GM21381 (cell line): ENCODE data around the gene MFAP5.
"Not testable (repeated sequence)": the region's sequence is repeated elsewhere in the genome, so short reads cannot be mapped to it uniquely, and the experiment has no call there.

ENCODE experiments used
- ATAC-seq: cut with Tn5 transposase; IDR thresholded peaks from one replicate; pipeline ENCODE4 v1.9.1; 2021; ENCODE audit warnings: mild to moderate bottlenecking, moderate library complexity; ENCODE audit not compliant: unreplicated experiment

The MFAP5 gene

DNA sequence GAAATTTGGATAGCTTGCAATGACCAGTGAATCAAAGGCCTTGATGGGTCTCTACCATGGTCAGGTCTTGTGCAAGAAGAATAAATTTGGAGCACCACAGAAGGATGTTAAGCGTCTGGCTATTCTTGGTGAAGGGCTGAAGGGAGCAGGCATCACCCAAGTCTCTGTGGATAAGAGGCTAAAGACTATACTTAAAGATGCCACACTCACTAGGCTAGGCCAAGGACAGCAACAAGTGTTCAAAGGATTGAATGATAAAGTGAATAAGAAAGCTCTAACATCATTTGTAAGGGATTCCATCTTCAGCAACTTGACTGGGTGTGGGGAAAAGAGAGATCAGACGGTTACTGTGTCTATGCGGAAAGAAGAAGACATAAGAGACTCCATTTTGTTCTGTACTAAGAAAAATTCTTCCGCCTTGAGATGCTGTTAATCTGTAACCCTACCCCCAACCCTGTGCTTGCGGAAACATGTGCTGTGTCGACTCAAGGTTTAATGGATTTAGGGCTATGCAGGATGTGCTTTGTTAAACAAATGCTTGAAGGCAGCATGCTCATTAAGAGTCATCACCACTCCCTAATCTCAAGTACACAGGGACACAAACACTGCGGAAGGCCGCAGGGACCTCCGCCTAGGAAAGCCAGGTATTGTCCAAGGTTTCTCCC is 27.2 kb downstream of the MFAP5 start:
- ATAC-seq: not testable (repeated sequence)

- no peak for ATAC-seq
Measured at GRCh38 chr12:8630131-8630530, 32.5 kb downstream of the MFAP5 start.

GRCh38 chr12:8629486-8630033 is 33.1 kb downstream of the MFAP5 start:
- peak; percentile 92 for ATAC-seq

- ATAC-seq: peak; percentile 3
Measured at GRCh38 chr12:8628731-8629130, 33.9 kb downstream of the MFAP5 start.

DNA sequence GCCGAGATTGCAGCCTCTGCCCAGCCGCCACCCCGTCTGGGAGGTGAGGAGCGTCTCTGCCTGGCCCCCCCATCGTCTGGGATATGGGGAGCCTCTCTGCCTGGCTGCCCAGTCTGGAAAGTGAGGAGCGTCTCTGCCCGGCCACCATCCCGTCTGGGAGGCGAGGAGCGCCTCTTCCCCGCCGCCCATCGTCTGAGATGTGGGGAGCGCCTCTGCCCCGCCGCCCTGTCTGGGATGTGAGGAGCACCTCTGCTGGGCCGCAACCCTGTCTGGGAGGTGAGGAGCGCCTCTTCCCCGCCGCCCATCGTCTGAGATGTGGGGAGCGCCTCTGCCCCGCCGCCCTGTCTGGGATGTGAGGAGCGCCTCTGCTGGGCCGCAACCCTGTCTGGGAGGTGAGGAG is 37.9 kb downstream of the MFAP5 start:
- not testable (repeated sequence) for ATAC-seq

DNA sequence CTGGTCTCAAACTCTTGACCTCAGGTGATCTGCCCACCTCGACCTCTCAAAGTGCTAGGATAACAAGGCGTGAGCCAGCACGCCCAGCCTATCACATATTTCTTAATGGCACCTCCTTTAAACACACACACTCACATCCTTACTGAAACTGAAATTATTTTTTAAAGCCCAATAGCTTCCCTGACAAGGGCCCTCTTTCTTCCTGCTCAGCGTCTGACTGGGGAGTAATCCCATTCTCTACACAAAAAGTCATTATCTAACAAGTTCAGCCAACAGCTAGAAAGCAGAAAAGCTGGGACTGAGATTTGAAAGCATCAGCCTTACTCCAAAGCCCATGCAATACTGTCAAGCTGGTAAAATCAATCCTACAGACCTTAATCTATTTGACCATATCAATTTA is 40.0 kb downstream of the MFAP5 start:
- ATAC-seq: no peak

- no peak for ATAC-seq
Measured at GRCh38 chr12:8615206-8615605, 47.4 kb downstream of the MFAP5 start.

GRCh38 chr12:8613881-8614280 is 48.7 kb downstream of the MFAP5 start:
- not testable (repeated sequence) for ATAC-seq

GRCh38 chr12:8612629-8613028 is 50.0 kb downstream of the MFAP5 start, which contains the start of gene AICDA:
TSS of gene AICDA (minus strand) at chr12:8612859. CDS start at chr12:8612767, 92 bp downstream.
- no peak for ATAC-seq

DNA sequence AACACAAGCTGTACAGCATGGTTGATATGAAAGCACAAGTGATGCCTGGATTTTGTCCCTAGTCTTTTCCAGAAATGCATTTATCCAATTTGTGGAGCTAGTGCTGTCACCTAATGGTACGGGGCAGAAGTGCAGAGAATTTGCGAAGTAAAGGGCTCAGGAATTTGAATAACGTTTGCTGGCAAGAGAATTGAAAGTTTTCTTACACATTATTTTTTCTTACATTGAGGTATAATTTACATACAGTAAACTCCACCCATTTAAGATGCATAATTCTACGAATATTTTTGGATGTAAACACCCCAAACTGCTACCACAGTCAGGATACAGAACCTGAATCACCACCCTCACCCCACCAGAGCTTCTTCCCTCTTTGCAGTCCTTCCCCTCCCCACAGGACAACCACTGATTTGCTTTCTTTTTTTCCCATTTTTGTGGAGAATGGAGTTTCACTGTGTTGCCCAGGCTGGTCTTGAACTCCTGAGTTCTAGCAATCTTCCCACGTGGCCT is 53.5 kb downstream of the MFAP5 start:
- no peak for ATAC-seq

DNA sequence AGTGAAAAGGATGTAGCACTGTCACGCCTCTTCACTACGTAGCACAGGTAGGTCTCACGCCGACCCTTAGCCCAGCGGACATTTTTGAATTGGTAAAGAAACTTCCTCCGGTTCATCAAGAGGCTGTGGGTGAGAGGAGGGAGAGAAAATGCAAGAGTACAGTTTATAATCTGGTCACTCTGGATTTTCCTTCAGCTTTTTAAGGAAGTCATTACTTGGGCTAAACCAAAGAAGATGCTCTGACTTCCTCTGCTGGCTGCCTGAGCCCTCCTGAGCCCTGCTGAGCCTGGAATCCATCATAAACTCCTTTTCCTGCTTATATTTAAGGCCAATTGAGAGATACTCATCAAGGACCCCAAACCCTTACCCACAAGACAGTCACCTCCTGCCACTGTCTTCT is 55.7 kb downstream of the MFAP5 start:
- no peak for ATAC-seq

DNA sequence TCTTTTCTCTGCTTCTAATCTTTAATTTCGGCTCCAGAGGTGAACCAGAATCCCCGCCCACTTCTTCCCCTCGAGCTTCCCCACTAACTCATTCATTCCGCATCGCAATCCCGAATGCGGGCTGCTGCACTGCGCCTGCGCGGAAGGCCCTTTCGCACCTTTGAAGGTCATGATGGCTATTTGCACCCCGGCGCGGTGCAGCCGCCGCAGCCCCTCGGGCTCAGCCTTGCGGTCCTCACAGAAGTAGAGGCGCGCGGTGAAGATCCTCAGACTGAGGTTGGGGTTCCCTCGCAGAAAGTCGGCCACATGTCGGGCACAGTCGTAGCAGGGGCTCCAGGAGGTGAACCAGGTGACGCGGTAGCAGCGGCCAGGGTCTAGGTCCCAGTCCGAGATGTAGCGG is 57.6 kb downstream of the MFAP5 start:
- no peak for ATAC-seq

GRCh38 chr12:8603856-8604255 is 58.8 kb downstream of the MFAP5 start:
- no peak for ATAC-seq

DNA sequence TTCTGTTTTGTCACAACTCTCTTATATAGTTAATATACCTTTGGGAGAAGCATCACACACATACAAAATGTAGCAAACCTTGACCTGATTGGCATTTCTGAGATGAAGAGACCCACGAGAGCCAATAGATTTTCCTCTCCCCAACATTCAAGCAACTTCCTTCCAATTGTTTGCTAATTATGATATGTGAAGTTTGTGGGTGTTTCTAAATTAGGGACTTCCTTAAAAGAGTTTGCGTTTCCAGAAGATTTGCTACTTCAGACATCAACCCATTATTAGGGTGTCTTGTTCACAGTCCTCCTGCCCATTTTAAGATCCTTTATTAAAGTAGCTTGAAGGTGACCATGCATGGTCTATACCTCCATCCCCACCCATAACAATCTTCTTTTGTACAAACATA is 59.3 kb downstream of the MFAP5 start:
- ATAC-seq: no peak

DNA sequence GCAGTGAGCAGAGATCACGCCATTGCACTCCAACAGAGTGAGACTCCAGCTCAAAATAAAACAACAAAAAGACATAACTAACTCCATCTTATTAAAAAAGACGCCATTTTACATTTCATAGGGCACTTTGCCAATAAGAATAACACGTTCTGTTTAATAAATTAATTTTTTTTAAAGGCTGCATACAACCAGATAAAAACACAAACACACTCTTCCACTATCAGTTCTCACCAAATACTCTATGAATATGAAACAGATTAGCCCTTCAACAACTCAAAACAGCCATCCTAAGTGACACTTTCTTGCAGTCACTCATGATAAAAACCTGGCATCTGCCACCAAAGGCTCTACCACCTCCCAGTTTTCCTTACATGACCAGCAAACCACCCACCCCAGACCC is 66.1 kb downstream of the MFAP5 start:
- ATAC-seq: no peak
